T-helper 1 cell treated with Interleukin-12 subunit alpha and Interleukin-12 subunit beta and Interleukin-4 antibody, amounts not matched to agents 30 μg/mL and 1 μg/mL, for 36 hours (primary cell): ENCODE data around the gene ZRANB3.

Experiments
- H3K27ac Mint-ChIP-seq: one replicate; pipeline ENCODE4 v1.8.0; 2021; ENCODE audit warnings: mild to moderate bottlenecking, mixed read lengths
- H3K27me3 Mint-ChIP-seq: one replicate; pipeline ENCODE4 v1.8.0; 2021; ENCODE audit warnings: low read depth, mixed read lengths
- H3K36me3 Mint-ChIP-seq: one replicate; pipeline ENCODE4 v1.8.0; 2021; ENCODE audit warnings: low read depth, mixed read lengths
- H3K4me1 Mint-ChIP-seq: one replicate; pipeline ENCODE4 v1.8.0; 2021; ENCODE audit warnings: low read depth, mixed read lengths
- H3K4me3 Mint-ChIP-seq: one replicate; pipeline ENCODE4 v1.8.0; 2021; ENCODE audit warnings: mild to moderate bottlenecking, moderate library complexity, mixed read lengths
- H3K9me3 Mint-ChIP-seq: one replicate; pipeline ENCODE4 v1.8.0; 2021; ENCODE audit warnings: mixed read lengths

The ZRANB3 gene

GRCh38 chr2:135226961-135227360 is 304.1 kb downstream of the ZRANB3 start:
- Mint-ChIP-seq H3K4me3 (no peak overlapping the region), H3K36me3 (peaks cover 3% of the 10 kb centered on the region), H3K9me3 (no peaks in the 10 kb centered on the region), H3K27ac (no peak overlapping the region), H3K4me1 (no peaks in the 10 kb centered on the region), H3K27me3 (no peaks in the 10 kb centered on the region)

GRCh38 chr2:135225781-135226180 is 305.2 kb downstream of the ZRANB3 start:
- no peak overlapping the region for H3K4me3 Mint-ChIP-seq
- H3K36me3 Mint-ChIP-seq, result peaks cover 3% of the 10 kb centered on the region
- H3K27ac Mint-ChIP-seq, result no peak overlapping the region
- no peaks in the 10 kb centered on the region for H3K4me1 Mint-ChIP-seq
- no peaks in the 10 kb centered on the region for H3K27me3 Mint-ChIP-seq
- no peaks in the 10 kb centered on the region for H3K9me3 Mint-ChIP-seq

DNA sequence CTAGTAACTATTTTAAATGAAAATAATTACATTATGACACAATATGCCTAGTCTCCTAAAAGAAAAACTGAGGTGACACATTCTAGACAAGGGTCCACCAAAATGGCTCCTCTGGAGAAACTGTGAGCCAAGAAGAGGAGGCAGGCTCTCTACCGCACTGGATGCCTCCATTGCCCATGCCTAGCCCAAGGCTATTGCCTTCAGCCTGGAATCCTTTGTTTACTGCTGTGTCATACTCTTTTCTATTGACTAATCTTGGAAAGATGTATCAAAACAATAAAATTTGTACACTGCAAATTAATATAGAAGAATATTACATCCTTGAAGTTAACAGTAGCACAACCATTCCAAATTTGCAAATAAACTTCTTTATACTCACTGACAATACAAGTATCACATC is 311.8 kb downstream of the ZRANB3 start:
- Mint-ChIP-seq H3K27ac (no peak overlapping the region), H3K9me3 (no peaks in the 10 kb centered on the region), H3K4me3 (no peak overlapping the region), H3K4me1 (no peaks in the 10 kb centered on the region), H3K27me3 (no peaks in the 10 kb centered on the region), H3K36me3 (no peaks in the 10 kb centered on the region)

DNA sequence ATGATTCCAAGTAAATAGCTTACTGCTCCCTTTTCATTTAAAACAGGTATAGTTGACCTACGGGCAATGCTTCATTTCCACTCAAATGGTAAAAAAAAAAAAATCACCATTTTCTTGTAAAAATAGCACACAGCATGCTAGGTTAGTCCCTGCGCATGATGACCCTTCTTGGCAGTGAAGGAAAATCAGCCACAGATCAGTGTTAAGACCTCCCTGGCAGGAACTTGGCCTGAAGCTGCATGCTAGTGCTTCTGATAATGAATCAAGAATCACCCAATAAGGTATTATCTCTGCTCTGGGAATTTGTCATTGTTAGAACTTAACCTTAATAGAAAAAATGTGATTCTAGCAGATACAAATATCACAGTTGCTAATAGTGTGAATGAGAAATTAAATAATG is 312.6 kb downstream of the ZRANB3 start:
- no peak overlapping the region for H3K27ac Mint-ChIP-seq
- H3K4me3 Mint-ChIP-seq, result no peak overlapping the region
- no peaks in the 10 kb centered on the region for H3K27me3 Mint-ChIP-seq
- H3K36me3 Mint-ChIP-seq, result no peaks in the 10 kb centered on the region
- H3K4me1 Mint-ChIP-seq, result no peaks in the 10 kb centered on the region
- no peaks in the 10 kb centered on the region for H3K9me3 Mint-ChIP-seq

GRCh38 chr2:135212757-135213156 is 318.3 kb downstream of the ZRANB3 start:
- H3K27ac Mint-ChIP-seq, result no peak overlapping the region
- H3K4me1 Mint-ChIP-seq, result no peaks in the 10 kb centered on the region
- H3K9me3 Mint-ChIP-seq, result no peaks in the 10 kb centered on the region
- H3K36me3 Mint-ChIP-seq, result no peaks in the 10 kb centered on the region
- no peak overlapping the region for H3K4me3 Mint-ChIP-seq
- H3K27me3 Mint-ChIP-seq, result no peaks in the 10 kb centered on the region

- Mint-ChIP-seq H3K4me1 (no peaks in the 10 kb centered on the region), H3K27me3 (no peaks in the 10 kb centered on the region), H3K4me3 (no peak overlapping the region), H3K9me3 (no peaks in the 10 kb centered on the region), H3K36me3 (no peaks in the 10 kb centered on the region), H3K27ac (no peak overlapping the region)
Measured at GRCh38 chr2:135208016-135208415, 323.0 kb downstream of the ZRANB3 start.

DNA sequence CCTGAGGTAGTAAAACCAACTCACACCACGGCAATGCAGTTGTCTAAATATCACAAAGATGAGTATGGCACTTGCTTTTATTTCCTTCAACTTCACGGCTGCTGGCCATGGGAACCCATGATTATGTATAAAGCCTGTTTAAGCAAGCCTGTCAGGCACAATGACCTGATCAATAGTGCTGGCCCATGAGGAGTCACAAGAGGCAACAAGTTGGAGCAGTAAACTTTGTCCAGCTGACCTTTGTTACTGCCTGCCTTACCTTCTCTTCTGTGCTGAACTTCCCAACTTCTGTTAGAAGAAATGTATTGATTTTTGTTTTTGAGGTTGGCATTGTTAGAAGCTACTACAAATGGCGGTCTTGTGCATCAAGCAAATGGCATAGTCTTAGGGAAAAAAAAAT is 327.1 kb downstream of the ZRANB3 start:
- Mint-ChIP-seq H3K27ac (no peak overlapping the region), H3K4me1 (no peaks in the 10 kb centered on the region), H3K36me3 (no peaks in the 10 kb centered on the region), H3K27me3 (no peaks in the 10 kb centered on the region), H3K4me3 (no peak overlapping the region), H3K9me3 (no peaks in the 10 kb centered on the region)

DNA sequence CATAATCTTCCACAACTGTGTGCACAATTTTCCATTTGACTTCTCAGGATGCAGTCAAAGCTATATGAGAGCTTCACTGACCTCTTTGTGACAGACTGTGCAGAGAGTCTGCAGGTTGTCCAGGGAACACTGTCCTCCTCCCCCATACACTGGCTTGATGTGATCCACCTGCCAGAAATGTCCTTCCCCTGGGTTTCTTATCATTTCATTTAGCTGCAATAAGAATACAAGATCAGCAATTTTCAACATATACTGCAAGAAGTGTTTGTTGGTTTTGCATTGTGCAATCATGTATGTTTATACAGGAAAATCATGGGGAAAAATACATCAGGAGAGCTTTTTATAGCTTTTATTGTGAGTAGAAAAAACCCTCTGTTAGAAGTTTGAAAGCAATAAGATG is 328.3 kb downstream of the ZRANB3 start:
- Mint-ChIP-seq H3K4me1 (no peaks in the 10 kb centered on the region), H3K36me3 (no peaks in the 10 kb centered on the region), H3K27me3 (no peaks in the 10 kb centered on the region), H3K4me3 (no peak overlapping the region), H3K9me3 (no peaks in the 10 kb centered on the region), H3K27ac (no peak overlapping the region)

DNA sequence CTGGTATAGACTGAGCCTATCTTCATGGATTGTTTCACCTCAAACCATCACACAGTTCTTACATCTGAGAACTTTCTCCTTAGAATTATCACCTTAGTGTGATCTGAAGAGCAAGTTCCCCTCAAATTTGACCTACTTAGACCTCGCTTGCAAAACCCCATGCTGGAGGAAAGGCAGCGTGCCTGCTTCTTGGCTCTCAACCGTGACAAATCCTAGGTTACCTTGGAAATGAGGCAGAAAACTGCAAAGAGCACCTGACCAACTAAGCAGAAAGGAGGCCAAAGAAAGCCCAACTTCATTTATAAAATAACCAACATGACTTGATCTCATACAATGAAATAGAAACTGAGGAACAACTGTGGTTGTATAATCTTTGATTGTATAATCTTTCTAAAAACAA is 332.5 kb downstream of the ZRANB3 start:
- Mint-ChIP-seq H3K27me3 (no peaks in the 10 kb centered on the region), H3K27ac (no peak overlapping the region), H3K4me3 (no peak overlapping the region), H3K36me3 (no peaks in the 10 kb centered on the region), H3K9me3 (no peaks in the 10 kb centered on the region), H3K4me1 (no peaks in the 10 kb centered on the region)

DNA sequence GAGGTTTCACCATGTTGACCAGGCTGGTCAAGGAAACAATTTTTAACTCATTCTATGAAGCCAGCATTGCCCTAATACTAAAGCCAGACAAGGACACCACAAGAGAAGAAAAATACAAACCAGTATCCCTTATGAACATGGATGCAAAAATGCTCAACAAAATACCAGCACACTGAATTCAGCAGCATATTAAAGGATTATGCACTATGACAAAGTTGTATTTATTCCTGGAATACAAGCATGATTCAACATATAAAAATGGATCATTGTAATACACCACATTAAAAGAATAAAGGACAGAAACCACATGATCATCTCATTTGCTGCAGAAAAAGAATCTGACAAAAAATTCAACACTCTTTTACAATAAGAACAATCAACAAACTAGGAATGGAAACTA is 340.2 kb downstream of the ZRANB3 start:
- no peaks in the 10 kb centered on the region for H3K4me1 Mint-ChIP-seq
- H3K36me3 Mint-ChIP-seq, result peaks cover 7% of the 10 kb centered on the region
- H3K9me3 Mint-ChIP-seq, result peaks cover 27% of the 10 kb centered on the region
- no peak overlapping the region for H3K27ac Mint-ChIP-seq
- H3K27me3 Mint-ChIP-seq, result no peaks in the 10 kb centered on the region
- H3K4me3 Mint-ChIP-seq, result no peak overlapping the region

DNA sequence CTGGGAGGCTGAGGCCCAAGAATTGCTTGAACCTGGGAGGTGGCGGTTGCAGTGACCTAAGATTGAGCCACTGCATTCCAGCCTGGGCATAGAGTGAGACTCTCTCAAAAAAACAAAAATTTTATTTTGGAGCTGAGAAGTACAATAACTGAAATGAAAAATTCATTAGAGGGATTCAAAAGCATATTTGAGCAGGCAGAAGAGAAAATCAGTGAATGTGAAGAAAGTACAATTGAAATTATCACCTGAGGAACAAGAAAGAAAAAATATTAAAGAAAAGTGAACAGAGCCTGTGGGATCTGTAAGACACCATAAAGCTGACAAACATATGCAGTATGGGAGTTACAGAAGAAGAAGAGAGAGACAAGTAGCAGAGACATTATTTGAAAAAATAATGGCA is 341.9 kb downstream of the ZRANB3 start:
- Mint-ChIP-seq H3K36me3 (peaks cover 7% of the 10 kb centered on the region), H3K27me3 (no peaks in the 10 kb centered on the region), H3K4me1 (no peaks in the 10 kb centered on the region), H3K27ac (no peak overlapping the region), H3K4me3 (no peak overlapping the region), H3K9me3 (peaks cover 27% of the 10 kb centered on the region)

DNA sequence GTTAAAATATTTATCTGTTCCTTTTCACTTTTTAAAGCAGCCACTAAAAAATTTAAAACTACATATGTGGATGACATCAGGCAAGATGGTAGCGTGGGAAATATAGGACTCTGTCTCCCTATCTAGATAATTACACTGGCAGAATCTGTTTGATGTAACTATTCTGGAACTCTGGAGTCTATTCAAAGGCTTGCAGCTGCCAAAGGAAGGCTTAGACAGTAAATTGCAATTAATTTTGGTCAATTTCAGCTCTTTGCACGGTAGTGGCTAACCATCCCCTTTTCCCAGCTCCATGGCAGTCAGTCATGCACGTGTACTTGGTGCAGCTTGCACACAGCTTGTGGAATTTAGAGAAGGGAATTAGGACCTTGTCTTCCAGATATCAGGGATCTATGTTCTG is 343.7 kb downstream of the ZRANB3 start:
- H3K4me3 Mint-ChIP-seq, result no peak overlapping the region
- no peaks in the 10 kb centered on the region for H3K4me1 Mint-ChIP-seq
- H3K27me3 Mint-ChIP-seq, result no peaks in the 10 kb centered on the region
- peaks cover 7% of the 10 kb centered on the region for H3K36me3 Mint-ChIP-seq
- no peak overlapping the region for H3K27ac Mint-ChIP-seq
- peaks cover 21% of the 10 kb centered on the region for H3K9me3 Mint-ChIP-seq

DNA sequence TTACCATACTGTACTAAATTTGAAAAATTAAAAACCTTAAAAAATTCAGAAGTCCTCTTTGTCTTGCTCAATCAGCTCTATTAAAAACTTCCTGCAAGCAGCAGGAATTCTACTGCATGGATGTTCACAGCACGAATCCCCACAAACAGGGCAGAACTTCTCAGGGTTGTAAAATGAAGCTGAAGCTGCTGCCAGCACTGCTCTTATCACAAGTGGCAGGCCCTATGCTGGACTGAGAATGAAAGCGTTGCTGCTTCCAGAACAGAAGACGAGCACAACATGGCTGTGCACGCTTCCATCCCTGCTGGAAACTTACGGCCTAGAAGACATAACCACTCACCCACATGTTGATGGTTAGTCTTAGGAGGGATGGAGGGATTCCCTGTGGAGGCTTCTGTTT is 345.0 kb downstream of the ZRANB3 start:
- no peaks in the 10 kb centered on the region for H3K27me3 Mint-ChIP-seq
- no peaks in the 10 kb centered on the region for H3K4me1 Mint-ChIP-seq
- H3K4me3 Mint-ChIP-seq, result no peak overlapping the region
- no peak overlapping the region for H3K27ac Mint-ChIP-seq
- peaks cover 10% of the 10 kb centered on the region for H3K36me3 Mint-ChIP-seq
- H3K9me3 Mint-ChIP-seq, result peaks cover 20% of the 10 kb centered on the region

GRCh38 chr2:135183822-135184221 is 347.2 kb downstream of the ZRANB3 start:
- Mint-ChIP-seq H3K9me3 (peaks cover 5% of the 10 kb centered on the region), H3K4me3 (no peak overlapping the region), H3K27me3 (no peaks in the 10 kb centered on the region), H3K36me3 (peaks cover 5% of the 10 kb centered on the region), H3K27ac (no peak overlapping the region), H3K4me1 (no peaks in the 10 kb centered on the region)

- peaks cover 3% of the 10 kb centered on the region for H3K9me3 Mint-ChIP-seq
- peaks cover 6% of the 10 kb centered on the region for H3K36me3 Mint-ChIP-seq
- no peaks in the 10 kb centered on the region for H3K27me3 Mint-ChIP-seq
- H3K4me1 Mint-ChIP-seq, result no peaks in the 10 kb centered on the region
- no peak overlapping the region for H3K27ac Mint-ChIP-seq
- H3K4me3 Mint-ChIP-seq, result no peak overlapping the region
Measured at GRCh38 chr2:135182601-135183000, 348.4 kb downstream of the ZRANB3 start.

DNA sequence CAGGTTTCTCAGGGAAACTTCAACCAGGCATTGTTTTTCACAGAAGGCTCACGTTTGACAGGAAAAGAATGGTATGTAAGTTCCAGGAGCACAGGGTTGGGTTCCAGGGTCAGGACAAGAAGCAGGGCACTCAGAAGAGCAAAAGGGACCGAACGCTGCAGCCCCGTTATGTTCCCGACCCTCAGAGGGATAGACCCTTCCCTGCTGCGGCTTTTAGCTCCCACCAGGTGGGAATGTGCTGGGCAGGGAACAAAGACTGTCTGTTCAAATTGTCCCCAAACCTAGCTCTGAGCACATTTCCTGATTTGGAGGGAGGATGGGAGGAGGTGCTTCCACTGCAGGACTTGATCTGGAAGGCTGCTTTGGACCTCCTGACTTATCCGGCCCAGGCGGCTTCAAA is 348.8 kb downstream of the ZRANB3 start:
- H3K27ac Mint-ChIP-seq, result no peak overlapping the region
- no peaks in the 10 kb centered on the region for H3K9me3 Mint-ChIP-seq
- peaks cover 6% of the 10 kb centered on the region for H3K36me3 Mint-ChIP-seq
- H3K4me3 Mint-ChIP-seq, result no peak overlapping the region
- H3K27me3 Mint-ChIP-seq, result no peaks in the 10 kb centered on the region
- no peaks in the 10 kb centered on the region for H3K4me1 Mint-ChIP-seq
